HepG2 (cell line): ENCODE measurements around the gene ATRN. TPM values are rescaled to one million over a fixed set of nuclear protein-coding genes. Genes with fewer than 3 reads are reported as not detected.

Source experiments
- ATAC-seq: fragments of 200-7000 bp; cut with Tn5 transposase; 3 replicates; pipeline ENCODE4 v1.9.1; 2020; ENCODE audit warnings: mild to moderate bottlenecking, moderate library complexity
- BruUV-seq: library from RNA; stranded (reverse); fragments of 400-500 nt; replicated peaks from 2 replicates; lab custom pipeline; 2021; lab: Mats Ljungman, UMichigan
- CTCF ChIA-PET: fragments of 300-600 bp; formaldehyde crosslinking; extraction: SDS; loops from one replicate; lab custom pipeline; 2021; ENCODE audit warnings: low total read pairs, inconsistent platforms, low intra/inter-chr PET ratio; lab: Yijun Ruan, JAX
- POLR2A ChIA-PET: fragments of 350-600 bp; sonication (Branson Sonifier 250); formaldehyde crosslinking; loops from one replicate; lab custom pipeline; 2020; ENCODE audit warnings: antibody characterized with exemption, inconsistent platforms; lab: Yijun Ruan, JAX
- DNase-seq: peaks from one replicate; pipeline ENCODE4 v3.0.0-alpha.2; 2015; ENCODE audit warnings: low spot score
- FAIRE-seq: peaks from 3 replicates; lab custom pipeline; 2011; peaks lifted over from hg19 to GRCh38; lab: Jason Lieb, UNC
- H2AFZ ChIP-seq: one replicate; pipeline ENCODE4 v1.6.1; 2011; ENCODE audit warnings: low read length, inconsistent platforms
- H3K27ac ChIP-seq: fragments of 300-600 bp; 3 replicates; pipeline ENCODE4 v1.8.0; 2011; ENCODE audit warnings: mixed run types, mild to moderate bottlenecking, mixed read lengths, low read length, inconsistent platforms; ENCODE audit not compliant: insufficient read depth; ENCODE audit errors: extremely low read length
- H3K27me3 ChIP-seq, 2 experiments: fragments of 200-600 bp in 1 of 2; 2 replicates in 1 of 2; 3 replicates in 1 of 2; pipeline versions ENCODE4 v1.6.0 to v1.8.0; 2011; ENCODE audit warnings: low read length in 2 of 2, mild to moderate bottlenecking in 2 of 2, moderate library complexity in 2 of 2, inconsistent platforms in 1 of 2; ENCODE audit not compliant: insufficient read depth in 2 of 2, control insufficient read depth in 1 of 2
- H3K36me3 ChIP-seq, 2 experiments: fragments of 200-600 bp in 1 of 2; replicated peaks in 1 of 2; 2 replicates in 1 of 2; 3 replicates in 1 of 2; pipeline versions ENCODE4 v1.5.1 to v1.8.0; 2011; ENCODE audit warnings: low read length in 2 of 2, inconsistent platforms in 1 of 2; ENCODE audit not compliant: insufficient read depth in 2 of 2, control insufficient read depth in 1 of 2
- H3K4me1 ChIP-seq: 2 replicates; pipeline ENCODE4 v1.5.1; 2012; ENCODE audit warnings: low read length, inconsistent platforms; ENCODE audit not compliant: insufficient read depth
- H3K4me2 ChIP-seq: 2 replicates; pipeline ENCODE4 v1.6.0; 2011; ENCODE audit warnings: low read depth, low read length, inconsistent platforms
- H3K4me3 ChIP-seq, 3 experiments: fragments of 200-600 bp in 1 of 3; sonication (generic), shearing (Covaris generic) in 1 of 3; replicated peaks in 1 of 3; 2 replicates each; pipeline ENCODE4 v1.5.1; 2011 to 2016; ENCODE audit warnings: low read length in 3 of 3, inconsistent platforms in 2 of 3, low read depth in 2 of 3, mild to moderate bottlenecking in 2 of 3, control low read depth in 1 of 3, mixed read lengths in 1 of 3; ENCODE audit not compliant: insufficient read depth in 1 of 3
- H3K79me2 ChIP-seq: one replicate; pipeline ENCODE4 v1.6.1; 2011; ENCODE audit warnings: low read length, inconsistent platforms; ENCODE audit not compliant: insufficient read depth
- H3K9ac ChIP-seq: 2 replicates; pipeline ENCODE4 v1.6.0; 2011; ENCODE audit warnings: mild to moderate bottlenecking, low read depth, low read length, inconsistent platforms; ENCODE audit not compliant: insufficient read depth
- H3K9me3 ChIP-seq: 2 replicates; pipeline ENCODE4 v1.5.1; 2012; ENCODE audit warnings: mild to moderate bottlenecking, low read length
- H4K20me1 ChIP-seq: 2 replicates; pipeline ENCODE4 v1.6.0; 2011; ENCODE audit warnings: inconsistent platforms, mild to moderate bottlenecking, low read length, moderate library complexity; ENCODE audit not compliant: insufficient read depth
- BHLHE40 ChIP-seq: IDR thresholded peaks from 2 replicates; pipeline ENCODE4 v1.6.1; 2011; ENCODE audit warnings: low read length, improper control_type of control experiment
- FOXO1 ChIP-seq: sonication (generic); formaldehyde crosslinking; IDR thresholded peaks from 2 replicates; pipeline ENCODE4 v1.4.0; 2020; ENCODE audit warnings: missing genetic modification reagents
- KMT2B ChIP-seq: IDR thresholded peaks from 2 replicates; pipeline ENCODE4 v1.6.1; 2016; ENCODE audit warnings: missing genetic modification reagents, missing compliant biosample characterization
- LCORL ChIP-seq, 2 experiments: fragments of 450-650 bp in 1 of 2; sonication (generic) in 1 of 2; formaldehyde crosslinking in 1 of 2; IDR thresholded peaks; 2 replicates each; pipeline versions ENCODE4 v1.5.0 to v1.6.1; 2017 to 2020; ENCODE audit warnings: antibody characterized with exemption in 1 of 2, missing genetic modification reagents in 1 of 2
- NFKBIZ ChIP-seq: IDR thresholded peaks from 2 replicates; pipeline ENCODE4 v1.6.1; 2018; ENCODE audit warnings: missing genetic modification reagents, missing compliant biosample characterization
- NR0B2 ChIP-seq: sonication (generic); formaldehyde crosslinking; IDR thresholded peaks from 2 replicates; pipeline ENCODE4 v1.4.0; 2020; ENCODE audit warnings: mild to moderate bottlenecking, missing genetic modification reagents
- PBX2 ChIP-seq: IDR thresholded peaks from 2 replicates; pipeline ENCODE4 v1.6.1; 2016; ENCODE audit warnings: control low read depth
- SETDB1 ChIP-seq: sonication (generic); formaldehyde crosslinking; IDR thresholded peaks from 2 replicates; pipeline ENCODE4 v1.5.1; 2020; ENCODE audit warnings: missing genetic modification reagents, mild to moderate bottlenecking, borderline replicate concordance
- SIN3A ChIP-seq: IDR thresholded peaks from 2 replicates; pipeline ENCODE4 v1.6.1; 2011; ENCODE audit warnings: low read depth, mild to moderate bottlenecking, control low read depth, low read length, borderline replicate concordance
- SMARCE1 ChIP-seq: fragments of 450-650 bp; IDR thresholded peaks from 2 replicates; pipeline ENCODE4 v1.6.1; 2017; ENCODE audit warnings: borderline replicate concordance
- TBL1XR1 ChIP-seq: fragments of 150-350 bp; IDR thresholded peaks from 2 replicates; pipeline ENCODE4 v1.6.1; 2014; ENCODE audit warnings: borderline replicate concordance, low read length; ENCODE audit not compliant: partially characterized antibody
- ZFAT ChIP-seq: sonication (generic); formaldehyde crosslinking; conservative IDR thresholded peaks from 2 replicates; pipeline ENCODE4 v1.8.1; 2023; ENCODE audit warnings: missing genetic modification reagents, inconsistent platforms
- ZFP82 ChIP-seq: sonication (generic); formaldehyde crosslinking; IDR thresholded peaks from 2 replicates; pipeline ENCODE4 v1.5.1; 2020; ENCODE audit warnings: mild to moderate bottlenecking, missing genetic modification reagents, borderline replicate concordance
- ZNF230 ChIP-seq: sonication (generic); formaldehyde crosslinking; IDR thresholded peaks from 2 replicates; pipeline ENCODE4 v1.4.0; 2020; ENCODE audit warnings: mild to moderate bottlenecking, missing genetic modification reagents
- ZNF292 ChIP-seq: sonication (generic); formaldehyde crosslinking; IDR thresholded peaks from 2 replicates; pipeline ENCODE4 v1.8.1; 2022; ENCODE audit warnings: mild to moderate bottlenecking, low read depth, missing genetic modification reagents, borderline replicate concordance
- ZNF33A ChIP-seq: sonication (generic); formaldehyde crosslinking; IDR thresholded peaks from 2 replicates; pipeline ENCODE4 v1.5.1; 2020; ENCODE audit warnings: missing genetic modification reagents, mild to moderate bottlenecking, moderate library complexity, borderline replicate concordance
- ZNF414 ChIP-seq: sonication (generic); formaldehyde crosslinking; IDR thresholded peaks from 2 replicates; pipeline ENCODE4 v1.5.0; 2020; ENCODE audit warnings: missing genetic modification reagents
- ZNF441 ChIP-seq: sonication (generic); formaldehyde crosslinking; IDR thresholded peaks from 2 replicates; pipeline ENCODE4 v1.7.0; 2021; ENCODE audit warnings: missing genetic modification reagents, borderline replicate concordance
- ZNF800 ChIP-seq: sonication (generic); formaldehyde crosslinking; IDR thresholded peaks from 2 replicates; pipeline ENCODE4 v1.4.0; 2020; ENCODE audit warnings: missing genetic modification reagents
- WGBS: methylation state at CpG from one replicate; pipeline ENCODE4 v1.1.6; 2017; ENCODE audit warnings: low lambda C conversion rate; 5-methylcytosine and 5-hydroxymethylcytosine counted together
- in situ Hi-C: cut with HindIII; loops from 2 replicates; pipeline ENCODE4 v1.10.0; 2017; ENCODE audit warnings: low pct_unique_long_range_greater_than_20kb; ENCODE audit not compliant: extremely low pct_ligation_motif_present
- intact Hi-C: fragments of 100-400 bp; cut with micrococcal nuclease; formaldehyde crosslinking; loops from one replicate; pipeline ENCODE4 v1.10.0; 2022; ENCODE audit not compliant: unreplicated experiment
- polyA plus RNA-seq, 8 experiments: library from polyadenylated mRNA; depleted of rRNA in 3 of 8; stranded (reverse) in 7 of 8; unstranded in 1 of 8; fragments of >200 nt; fragmentation: Illumina TruSeq in 4 of 8; extraction: Trizol in 4 of 8; gene quantifications; 2 replicates each; pipeline versions ENCODE4 v1.2.1 to v1.2.3, GENCODE V29; 2011 to 2016; ENCODE audit warnings: low read depth in 4 of 8, missing spikeins in 1 of 8, mixed read lengths in 1 of 8; ENCODE audit not compliant: insufficient read depth in 1 of 8
- total RNA-seq, 5 experiments: library from RNA; depleted of rRNA; stranded (reverse); fragments of >200 nt; fragmentation: Illumina TruSeq; extraction: Trizol; gene quantifications; 2 replicates each; pipeline ENCODE4 v1.2.3, GENCODE V29; 2016; ENCODE audit warnings: low read depth in 1 of 5
- TF ChIP-seq, protein P1 (sequence below): sonication (generic); formaldehyde crosslinking; IDR thresholded peaks from 2 replicates; pipeline ENCODE4 v1.8.1; 2023; ENCODE audit warnings: mild to moderate bottlenecking, missing genetic modification reagents, borderline replicate concordance

ATRN gene
- total and polyA plus RNA-seq, 2 of the 13 experiments (the other 11 are each of a cell fraction or from before 2014, with no cell fraction given): 44.2 to 81.1 TPM

DNA sequence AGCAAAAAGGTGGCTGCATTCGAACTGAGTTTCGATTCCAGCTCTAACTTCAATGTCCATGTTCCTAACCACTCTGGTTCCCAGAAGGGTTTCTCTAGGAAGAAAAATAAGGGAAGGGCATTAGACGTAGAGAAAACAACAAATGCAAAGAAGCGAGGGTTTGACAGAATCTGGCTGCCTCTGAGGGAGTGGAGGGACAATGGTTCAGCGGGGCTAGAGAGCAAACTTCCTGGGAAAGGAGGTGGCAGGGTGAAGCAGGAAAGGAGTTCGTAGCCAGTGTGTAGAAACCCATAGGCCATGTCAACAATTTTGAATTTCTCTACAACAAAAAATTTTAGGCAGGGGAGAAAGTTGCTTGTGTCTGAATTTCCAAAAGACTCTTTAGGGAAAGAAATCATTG, 48.8 kb upstream of the ATRN start:
- ChIA-PET POLR2A (no interaction called here), CTCF (no interaction called here)
- no peak overlapping the region for H3K27ac ChIP-seq
- peak overlapping the region; percentile 65 for H3K4me2 ChIP-seq
- peak overlapping the region; percentile 32 to 44 (median 35); a peak in 5 of 6 replicates for H3K4me3 ChIP-seq
- no peaks in the 10 kb centered on the region for H3K79me2 ChIP-seq
- in situ Hi-C loops (no loop called here), intact Hi-C loops (no loop called here)
- ATAC-seq (peak; percentile 88), FAIRE-seq (no peak), DNase-seq (no peak)
- peaks cover 15% of the 10 kb centered on the region for H3K4me1 ChIP-seq
- peak overlapping the region; percentile 35; the same call in 1 of the 2 replicates for H3K9ac ChIP-seq
- no peaks in the 10 kb centered on the region for H3K9me3 ChIP-seq
- peak overlapping the region; percentile 97 for H2AFZ ChIP-seq
- no peaks in the 10 kb centered on the region for H4K20me1 ChIP-seq
- BruUV-seq: no TSS peak
- H3K36me3 ChIP-seq: no peaks in the 10 kb centered on the region
- 35% methylated on average over 6 of the region's 6 CpGs for WGBS
- no peaks in the 10 kb centered on the region; a peak in 1 of 5 replicates for H3K27me3 ChIP-seq
- TF ChIP-seq TBL1XR1 (no peak), NFKBIZ (no peak), PBX2 (CRISPR knock-in tag) (no peak), SETDB1 (CRISPR knock-in tag) (no peak), ZFP82 (0 out of 2 replicates have a peak, but pooled peaks have one; percentile 66), BHLHE40 (no peak), ZNF230 (CRISPR knock-in tag) (no peak), ZNF441 (CRISPR knock-in tag) (0 out of 2 replicates have a peak, but pooled peaks have one; percentile 5), ZNF414 (CRISPR knock-in tag) (no peak), LCORL (IDR thresholded peaks at IDR 0.05) (no peak), LCORL (CRISPR knock-in tag; IDR thresholded peaks at IDR 0.05) (no peak), KMT2B (CRISPR knock-in tag) (no peak), ZNF33A (0 out of 2 replicates have a peak, but pooled peaks have one; percentile 29), SIN3A (no peak), NR0B2 (CRISPR knock-in tag) (no peak), ZNF292 (CRISPR knock-in tag) (peak; percentile 53; the same call in 1 of the 2 replicates), ZNF800 (no peak), SMARCE1 (no peak), FOXO1 (CRISPR knock-in tag) (no peak), ZFAT (CRISPR knock-in tag) (no peak)
- TF ChIP-seq, protein P1, sequence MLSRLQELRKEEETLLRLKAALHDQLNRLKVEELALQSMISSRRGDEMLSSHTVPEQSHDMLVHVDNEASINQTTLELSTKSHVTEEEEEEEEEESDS (CRISPR knock-in tag): no peak
